IMR-90 (cell line): ENCODE measurements around the gene LRRC52. TPM values are rescaled to one million over a fixed set of nuclear protein-coding genes. Genes with fewer than 3 reads are reported as not detected.

Source experiments
- ATAC-seq: fragments of 200-7000 bp; cut with Tn5 transposase; 2 replicates; pipeline ENCODE4 v1.9.1; 2020; ENCODE audit warnings: low read depth, mild to moderate bottlenecking, moderate library complexity
- BruUV-seq: library from RNA; stranded (reverse); fragments of 400-500 nt; replicated peaks from 2 replicates; lab custom pipeline; 2021; lab: Mats Ljungman, UMichigan
- CTCF ChIA-PET: fragments of 300-600 bp; formaldehyde crosslinking; extraction: SDS; loops from one replicate; lab custom pipeline; 2021; ENCODE audit warnings: antibody characterized with exemption; lab: Yijun Ruan, JAX
- POLR2A ChIA-PET: fragments of 300-600 bp; sonication (Branson Sonifier 250); formaldehyde crosslinking; loops from one replicate; lab custom pipeline; 2022; ENCODE audit warnings: antibody characterized with exemption; ENCODE audit not compliant: unreplicated experiment; lab: Charles Lee
- DNase-seq: peaks from one replicate; pipeline ENCODE4 v3.0.0; 2013
- H2AFZ ChIP-seq: replicated peaks from 2 replicates; pipeline ENCODE3; 2013; ENCODE audit warnings: low read length, mild to moderate bottlenecking; ENCODE audit not compliant: poor library complexity
- H2AK5ac ChIP-seq: 2 replicates; pipeline ENCODE4 v1.6.1; 2013; ENCODE audit warnings: low read depth, low read length, inconsistent platforms
- H2AK9ac ChIP-seq: replicated peaks from 2 replicates; pipeline ENCODE3; 2013; ENCODE audit warnings: mild to moderate bottlenecking, low read depth, low read length, moderate library complexity; ENCODE audit not compliant: poor library complexity
- H2BK120ac ChIP-seq: 2 replicates; pipeline ENCODE4 v1.6.1; 2013; ENCODE audit warnings: low read depth, low read length, inconsistent platforms
- H2BK15ac ChIP-seq: 3 replicates; pipeline ENCODE4 v1.6.1; 2013; ENCODE audit warnings: low read depth, low read length, inconsistent platforms
- H2BK20ac ChIP-seq: 2 replicates; pipeline ENCODE4 v1.6.1; 2013; ENCODE audit warnings: low read depth, mild to moderate bottlenecking, inconsistent platforms, low read length, moderate library complexity
- H2BK5ac ChIP-seq: 2 replicates; pipeline ENCODE4 v1.6.1; 2013; ENCODE audit warnings: mild to moderate bottlenecking, low read depth, low read length, inconsistent platforms; ENCODE audit not compliant: poor library complexity, severe bottlenecking
- H3K14ac ChIP-seq: replicated peaks from 2 replicates; pipeline ENCODE4 v1.6.1; 2013; ENCODE audit warnings: low read depth, low read length, inconsistent platforms
- H3K18ac ChIP-seq: 2 replicates; pipeline ENCODE4 v1.6.1; 2013; ENCODE audit warnings: low read depth, low read length, control low read depth
- H3K23ac ChIP-seq: 2 replicates; pipeline ENCODE4 v1.6.1; 2013; ENCODE audit warnings: low read depth, low read length, inconsistent platforms
- H3K27ac ChIP-seq: 2 replicates; pipeline ENCODE4 v1.5.1; 2013; ENCODE audit warnings: mild to moderate bottlenecking, control low read depth, low read length; ENCODE audit not compliant: insufficient read depth
- H3K27me3 ChIP-seq: 2 replicates; pipeline ENCODE4 v1.6.1; 2013; ENCODE audit warnings: low read length; ENCODE audit not compliant: control insufficient read depth, insufficient read depth
- H3K36me3 ChIP-seq: 2 replicates; pipeline ENCODE4 v1.6.1; 2013; ENCODE audit warnings: low read length, mixed read lengths; ENCODE audit not compliant: control insufficient read depth, insufficient read depth
- H3K4ac ChIP-seq: 2 replicates; pipeline ENCODE4 v1.6.1; 2013; ENCODE audit warnings: low read depth, low read length, inconsistent platforms
- H3K4me1 ChIP-seq: 2 replicates; pipeline ENCODE4 v1.6.1; 2013; ENCODE audit warnings: low read length, mixed read lengths; ENCODE audit not compliant: control insufficient read depth, insufficient read depth
- H3K4me2 ChIP-seq: 2 replicates; pipeline ENCODE4 v1.6.1; 2013; ENCODE audit warnings: low read depth, mild to moderate bottlenecking, control low read depth, low read length, moderate library complexity
- H3K4me3 ChIP-seq: 2 replicates; pipeline ENCODE4 v1.5.1; 2013; ENCODE audit warnings: low read depth, mild to moderate bottlenecking, control low read depth, low read length, moderate library complexity; ENCODE audit not compliant: insufficient read depth
- H3K56ac ChIP-seq: 2 replicates; pipeline ENCODE4 v1.6.1; 2013; ENCODE audit warnings: low read length, inconsistent platforms; ENCODE audit not compliant: insufficient read depth; ENCODE audit errors: extremely low read depth
- H3K79me1 ChIP-seq, 2 experiments: 2 replicates each; pipeline ENCODE4 v1.6.1; 2013; ENCODE audit warnings: low read length in 2 of 2, inconsistent platforms in 1 of 2, low read depth in 1 of 2
- H3K9ac ChIP-seq: 2 replicates; pipeline ENCODE4 v1.6.1; 2013; ENCODE audit warnings: low read depth, low read length, control low read depth
- H3K9me1 ChIP-seq: 2 replicates; pipeline ENCODE4 v1.6.1; 2013; ENCODE audit warnings: low read length, inconsistent platforms; ENCODE audit not compliant: insufficient read depth
- H3K9me3 ChIP-seq: 2 replicates; pipeline ENCODE4 v1.6.1; 2013; ENCODE audit warnings: low read length; ENCODE audit not compliant: control insufficient read depth, insufficient read depth
- H4K20me1 ChIP-seq: 2 replicates; pipeline ENCODE4 v1.6.1; 2013; ENCODE audit warnings: low read length, inconsistent platforms; ENCODE audit not compliant: insufficient read depth
- H4K5ac ChIP-seq: 2 replicates; pipeline ENCODE4 v1.6.1; 2013; ENCODE audit warnings: mild to moderate bottlenecking, low read depth, low read length, control low read depth
- H4K8ac ChIP-seq, 2 experiments: 2 replicates each; pipeline ENCODE4 v1.6.1; 2013; ENCODE audit warnings: low read depth in 2 of 2, low read length in 2 of 2, control low read depth in 1 of 2, inconsistent platforms in 1 of 2
- H4K91ac ChIP-seq: 2 replicates; pipeline ENCODE4 v1.6.1; 2013; ENCODE audit warnings: low read depth, low read length, inconsistent platforms; ENCODE audit not compliant: insufficient read depth
- BHLHE40 ChIP-seq: fragments of 150-350 bp; IDR thresholded peaks from 2 replicates; pipeline ENCODE4 v1.6.1; 2016; ENCODE audit warnings: mild to moderate bottlenecking, low read depth, low read length
- MAFK ChIP-seq: IDR thresholded peaks from 2 replicates; pipeline ENCODE4 v1.6.1; 2012; ENCODE audit warnings: low read depth, low read length, improper control_type of control experiment
- NFE2L2 ChIP-seq: fragments of 150-350 bp; IDR thresholded peaks from 2 replicates; pipeline ENCODE4 v1.6.1; 2016; ENCODE audit warnings: low read depth, mild to moderate bottlenecking, low read length
- RCOR1 ChIP-seq: IDR thresholded peaks from 2 replicates; pipeline ENCODE4 v1.6.1; 2012; ENCODE audit warnings: mild to moderate bottlenecking, low read length, improper control_type of control experiment; ENCODE audit not compliant: insufficient replicate concordance
- dilution Hi-C: fragments of 300-500 bp; cut with HindIII; formaldehyde crosslinking; loops from one replicate; pipeline ENCODE4 v1.14.3; 2018; ENCODE audit warnings: low sequenced_read_pairs; ENCODE audit not compliant: unreplicated experiment
- in situ Hi-C: fragments of 300-500 bp; cut with MboI; formaldehyde crosslinking; loops from 3 replicates; pipeline ENCODE4 v1.14.3; 2019; ENCODE audit warnings: low sequenced_read_pairs, inconsistent platforms, mixed read lengths
- intact Hi-C: fragments of 100-400 bp; cut with micrococcal nuclease; formaldehyde crosslinking; loops from 2 replicates; pipeline ENCODE4 v1.10.0; 2022
- polyA plus RNA-seq, 3 experiments: library from polyadenylated mRNA; depleted of rRNA; stranded (reverse); fragments of >200 nt; gene quantifications; 2 replicates each; pipeline ENCODE4 v1.2.3, GENCODE V29; 2012; ENCODE audit warnings: low replicate concordance in 1 of 3
- total RNA-seq: library from RNA; depleted of rRNA; stranded (reverse); fragments of >200 nt; gene quantifications from 2 replicates; pipeline ENCODE4 v1.2.3, GENCODE V29; 2012

Gene LRRC52
- total and polyA plus RNA-seq, 2 of the 4 experiments (the other 2 are of a cell fraction): not detected

DNA sequence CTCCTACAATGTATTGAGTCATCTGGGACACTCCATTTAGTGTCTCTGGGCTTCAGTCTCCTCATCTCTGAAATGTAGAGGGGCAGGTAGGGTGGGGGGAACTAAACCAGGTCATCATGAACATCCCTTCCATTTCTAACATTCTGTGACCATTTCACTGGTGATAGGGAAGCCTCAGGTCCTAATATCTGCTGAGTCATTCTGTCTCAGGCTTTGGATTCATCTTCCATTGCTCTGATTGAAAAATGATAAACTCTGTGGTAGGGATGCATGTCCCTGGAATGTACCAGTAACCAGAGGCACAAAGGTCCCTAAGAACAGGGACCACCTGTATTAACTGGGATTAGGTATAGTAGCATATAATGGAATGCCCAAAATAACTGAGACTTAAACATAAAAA lies 36.2 kb upstream of the LRRC52 start:
- Histone ChIP-seq H2AK9ac (no peak overlapping the region), H3K9ac (no peak overlapping the region), H2BK15ac (no peak overlapping the region), H3K56ac (no peak overlapping the region), H3K36me3 (no peaks in the 10 kb centered on the region), H2AK5ac (no peak overlapping the region), H3K4me2 (no peak overlapping the region), H3K27me3 (no peaks in the 10 kb centered on the region), H3K27ac (no peak overlapping the region), H2BK5ac (no peak overlapping the region), H3K9me1 (no peaks in the 10 kb centered on the region), H2BK120ac (no peak overlapping the region), H3K9me3 (no peaks in the 10 kb centered on the region), H2AFZ (no peak overlapping the region), H3K79me1 (no peaks in the 10 kb centered on the region), H3K18ac (no peak overlapping the region), H3K4me1 (no peaks in the 10 kb centered on the region), H3K14ac (no peak overlapping the region), H3K23ac (no peak overlapping the region), H4K8ac (no peak overlapping the region), H3K4me3 (no peak overlapping the region), H4K91ac (no peak overlapping the region), H4K20me1 (no peaks in the 10 kb centered on the region), H3K4ac (no peak overlapping the region), H4K5ac (no peak overlapping the region), H2BK20ac (no peak overlapping the region)
- POLR2A ChIA-PET: no interaction called here
- no peak for ATAC-seq
- dilution Hi-C loops (no loop called here), in situ Hi-C loops (no loop called here), intact Hi-C loops (no loop called here)
- no peak for DNase-seq
- CTCF ChIA-PET: no interaction called here
- no peak for TF ChIP-seq BHLHE40
- 0 out of 2 replicates have a peak, but pooled peaks have one; percentile 10 for TF ChIP-seq MAFK
- TF ChIP-seq NFE2L2: peak; percentile 86
- no peak for TF ChIP-seq RCOR1
- no TSS peak for BruUV-seq
